ENCODE data around the gene ANTKMT. TPM values are rescaled to one million over a fixed set of nuclear protein-coding genes. Genes with fewer than 3 reads are reported as not detected.
"Not testable (repeated sequence)": the region's sequence is repeated elsewhere in the genome, so short reads cannot be mapped to it uniquely, and the experiment has no call there.

Gene ANTKMT
- total and polyA plus RNA-seq, 4 donors, result 13.1 to 33.0 (median 22.2) TPM

- Histone ChIP-seq H3K27me3 (ENCODE audit: control insufficient read depth in 1 of 2, insufficient read depth in 2 of 2, low read length in 1 of 2) (no peaks in the 10 kb centered on the region), H3K27ac (ENCODE audit: low read depth in 1 of 2, low read length in 2 of 2) (no peak overlapping the region), H3K4me1 (ENCODE audit: control insufficient read depth in 1 of 2, insufficient read depth in 2 of 2, low read length in 2 of 2) (no peaks in the 10 kb centered on the region), H3K36me3 (ENCODE audit: control insufficient read depth in 1 of 2, insufficient read depth in 2 of 2, low read length in 1 of 2) (no peaks in the 10 kb centered on the region), H3K4me3 (ENCODE audit: low read length in 2 of 2) (no peak overlapping the region), H3K9me3 (ENCODE audit: control insufficient read depth, low read length) (no peaks in the 10 kb centered on the region)
- intact Hi-C loops (cut with DNase I), result loop anchor here in 1 of 2 donors (2.0 kb wide), 1 partner anchor 21 kb away; the partner anchor contains the start of gene ANTKMT
- DNase-seq (no peak), ATAC-seq (ENCODE audit: low FRiP score) (no peak)
- WGBS, 2 donors, result 90 to 93% methylated on average over 15 of the region's 15 CpGs
Measured at GRCh38 chr16:741986-742629, 21.2 kb downstream of the ANTKMT start.

GRCh38 chr16:742894-743293, 21.9 kb downstream of the ANTKMT start:
- WGBS, 2 donors, result 72 to 75% methylated on average over 14 of the region's 14 CpGs

GRCh38 chr16:743794-744500, 23.0 kb downstream of the ANTKMT start:
- 79% methylated on average over 21 of the region's 21 CpGs for WGBS, 2 donors
- no peak for DNase-seq
- Histone ChIP-seq H3K4me3 (ENCODE audit: low read length in 2 of 2) (no peak overlapping the region), H3K36me3 (ENCODE audit: control insufficient read depth in 1 of 2, insufficient read depth in 2 of 2, low read length in 1 of 2) (no peaks in the 10 kb centered on the region), H3K27me3 (ENCODE audit: control insufficient read depth in 1 of 2, insufficient read depth in 2 of 2, low read length in 1 of 2) (no peaks in the 10 kb centered on the region), H3K27ac (ENCODE audit: low read depth in 1 of 2, low read length in 2 of 2) (no peak overlapping the region), H3K4me1 (ENCODE audit: control insufficient read depth in 1 of 2, insufficient read depth in 2 of 2, low read length in 2 of 2) (no peaks in the 10 kb centered on the region), H3K9me3 (ENCODE audit: control insufficient read depth, low read length) (no peaks in the 10 kb centered on the region)
- no peak for ATAC-seq (ENCODE audit: low FRiP score)
- intact Hi-C loops (cut with DNase I), result no loop called here

More at GRCh38 chr16:742894-743293, 21.9 kb downstream of the ANTKMT start:
- H3K36me3 ChIP-seq (ENCODE audit: control insufficient read depth in 1 of 2, insufficient read depth in 2 of 2, low read length in 1 of 2); H3K27me3 ChIP-seq (ENCODE audit: control insufficient read depth in 1 of 2, insufficient read depth in 2 of 2, low read length in 1 of 2); H3K9me3 ChIP-seq (ENCODE audit: control insufficient read depth, low read length); ATAC-seq (ENCODE audit: low FRiP score); H3K27ac ChIP-seq (ENCODE audit: low read depth in 1 of 2, low read length in 2 of 2); H3K4me3 ChIP-seq (ENCODE audit: low read length in 2 of 2); intact Hi-C loops (cut with DNase I); H3K4me1 ChIP-seq (ENCODE audit: control insufficient read depth in 1 of 2, insufficient read depth in 2 of 2, low read length in 2 of 2); DNase-seq: not testable (repeated sequence)

- DNase-seq (no peak), ATAC-seq (ENCODE audit: low FRiP score) (no peak)
- Histone ChIP-seq H3K27ac (ENCODE audit: low read depth in 1 of 2, low read length in 2 of 2) (no peak overlapping the region), H3K4me3 (ENCODE audit: low read length in 2 of 2) (no peak overlapping the region), H3K4me1 (ENCODE audit: control insufficient read depth in 1 of 2, insufficient read depth in 2 of 2, low read length in 2 of 2) (no peaks in the 10 kb centered on the region), H3K9me3 (ENCODE audit: control insufficient read depth, low read length) (no peaks in the 10 kb centered on the region), H3K27me3 (ENCODE audit: control insufficient read depth in 1 of 2, insufficient read depth in 2 of 2, low read length in 1 of 2) (no peaks in the 10 kb centered on the region), H3K36me3 (ENCODE audit: control insufficient read depth in 1 of 2, insufficient read depth in 2 of 2, low read length in 1 of 2) (no peaks in the 10 kb centered on the region)
- intact Hi-C loops (cut with DNase I), result no loop called here
- WGBS, 2 donors, result 11 to 13% methylated on average over 14 of the region's 14 CpGs
Measured at GRCh38 chr16:745739-746138, 24.8 kb downstream of the ANTKMT start.

- DNase-seq (no peak), ATAC-seq (ENCODE audit: low FRiP score) (no peak)
- 82 to 85% methylated on average over 13 of the region's 13 CpGs for WGBS, 2 donors
- H3K36me3 ChIP-seq (ENCODE audit: control insufficient read depth in 1 of 2, insufficient read depth in 2 of 2, low read length in 1 of 2), result no peaks in the 10 kb centered on the region
- no peaks in the 10 kb centered on the region for H3K9me3 ChIP-seq (ENCODE audit: control insufficient read depth, low read length)
- no peak overlapping the region for H3K27ac ChIP-seq (ENCODE audit: low read depth in 1 of 2, low read length in 2 of 2)
- no peak overlapping the region for H3K4me3 ChIP-seq (ENCODE audit: low read length in 2 of 2)
- H3K4me1 ChIP-seq (ENCODE audit: control insufficient read depth in 1 of 2, insufficient read depth in 2 of 2, low read length in 2 of 2), result no peaks in the 10 kb centered on the region
- intact Hi-C loops (cut with DNase I), result no loop called here
- no peaks in the 10 kb centered on the region for H3K27me3 ChIP-seq (ENCODE audit: control insufficient read depth in 1 of 2, insufficient read depth in 2 of 2, low read length in 1 of 2)
Measured at GRCh38 chr16:746637-747036, 25.7 kb downstream of the ANTKMT start.

- DNase-seq (no peak), ATAC-seq (ENCODE audit: low FRiP score) (no peak)
- Histone ChIP-seq H3K36me3 (ENCODE audit: control insufficient read depth in 1 of 2, insufficient read depth in 2 of 2, low read length in 1 of 2) (no peaks in the 10 kb centered on the region), H3K27ac (ENCODE audit: low read depth in 1 of 2, low read length in 2 of 2) (no peak overlapping the region), H3K4me3 (ENCODE audit: low read length in 2 of 2) (no peak overlapping the region), H3K4me1 (ENCODE audit: control insufficient read depth in 1 of 2, insufficient read depth in 2 of 2, low read length in 2 of 2) (no peaks in the 10 kb centered on the region), H3K27me3 (ENCODE audit: control insufficient read depth in 1 of 2, insufficient read depth in 2 of 2, low read length in 1 of 2) (no peaks in the 10 kb centered on the region), H3K9me3 (ENCODE audit: control insufficient read depth, low read length) (no peaks in the 10 kb centered on the region)
- WGBS, 2 donors, result 88 to 89% methylated on average over 38 to 39 of the region's 39 CpGs
- intact Hi-C loops (cut with DNase I), result no loop called here
Measured at GRCh38 chr16:747978-748746, 27.2 kb downstream of the ANTKMT start.

GRCh38 chr16:749010-749409, 28.1 kb downstream of the ANTKMT start:
- intact Hi-C loops (cut with DNase I), result no loop called here

GRCh38 chr16:750485-750884, 29.5 kb downstream of the ANTKMT start:
- ATAC-seq (ENCODE audit: low FRiP score) (no peak), DNase-seq (no peak)
- intact Hi-C loops (cut with DNase I), result no loop called here
- 71 to 72% methylated on average over 9 of the region's 9 CpGs for WGBS, 2 donors
- H3K9me3 ChIP-seq (ENCODE audit: control insufficient read depth, low read length), result no peaks in the 10 kb centered on the region
- no peak overlapping the region for H3K27ac ChIP-seq (ENCODE audit: low read depth in 1 of 2, low read length in 2 of 2)
- no peak overlapping the region for H3K4me3 ChIP-seq (ENCODE audit: low read length in 2 of 2)
- no peaks in the 10 kb centered on the region for H3K4me1 ChIP-seq (ENCODE audit: control insufficient read depth in 1 of 2, insufficient read depth in 2 of 2, low read length in 2 of 2)
- no peaks in the 10 kb centered on the region for H3K27me3 ChIP-seq (ENCODE audit: control insufficient read depth in 1 of 2, insufficient read depth in 2 of 2, low read length in 1 of 2)
- no peaks in the 10 kb centered on the region for H3K36me3 ChIP-seq (ENCODE audit: control insufficient read depth in 1 of 2, insufficient read depth in 2 of 2, low read length in 1 of 2)

More at GRCh38 chr16:749010-749409, 28.1 kb downstream of the ANTKMT start:
- DNase-seq, result no peak
- no peak overlapping the region for H3K4me3 ChIP-seq (ENCODE audit: low read length in 2 of 2)
- no peak for ATAC-seq (ENCODE audit: low FRiP score)
- no peaks in the 10 kb centered on the region for H3K4me1 ChIP-seq (ENCODE audit: control insufficient read depth in 1 of 2, insufficient read depth in 2 of 2, low read length in 2 of 2)
- H3K9me3 ChIP-seq (ENCODE audit: control insufficient read depth, low read length), result no peaks in the 10 kb centered on the region
- H3K36me3 ChIP-seq (ENCODE audit: control insufficient read depth in 1 of 2, insufficient read depth in 2 of 2, low read length in 1 of 2), result no peaks in the 10 kb centered on the region
- H3K27me3 ChIP-seq (ENCODE audit: control insufficient read depth in 1 of 2, insufficient read depth in 2 of 2, low read length in 1 of 2), result no peaks in the 10 kb centered on the region
- WGBS, 2 donors, result 51 to 61% methylated on average over 6 of the region's 6 CpGs
- no peak overlapping the region for H3K27ac ChIP-seq (ENCODE audit: low read depth in 1 of 2, low read length in 2 of 2)
